SW 1271 (cell line): ENCODE results near the gene ILK.

Experiments
- DNase-seq, 2 experiments: peaks; one replicate each; lab custom pipeline; 2025; lab: John Stamatoyannopoulos, UW

The ILK gene

DNA sequence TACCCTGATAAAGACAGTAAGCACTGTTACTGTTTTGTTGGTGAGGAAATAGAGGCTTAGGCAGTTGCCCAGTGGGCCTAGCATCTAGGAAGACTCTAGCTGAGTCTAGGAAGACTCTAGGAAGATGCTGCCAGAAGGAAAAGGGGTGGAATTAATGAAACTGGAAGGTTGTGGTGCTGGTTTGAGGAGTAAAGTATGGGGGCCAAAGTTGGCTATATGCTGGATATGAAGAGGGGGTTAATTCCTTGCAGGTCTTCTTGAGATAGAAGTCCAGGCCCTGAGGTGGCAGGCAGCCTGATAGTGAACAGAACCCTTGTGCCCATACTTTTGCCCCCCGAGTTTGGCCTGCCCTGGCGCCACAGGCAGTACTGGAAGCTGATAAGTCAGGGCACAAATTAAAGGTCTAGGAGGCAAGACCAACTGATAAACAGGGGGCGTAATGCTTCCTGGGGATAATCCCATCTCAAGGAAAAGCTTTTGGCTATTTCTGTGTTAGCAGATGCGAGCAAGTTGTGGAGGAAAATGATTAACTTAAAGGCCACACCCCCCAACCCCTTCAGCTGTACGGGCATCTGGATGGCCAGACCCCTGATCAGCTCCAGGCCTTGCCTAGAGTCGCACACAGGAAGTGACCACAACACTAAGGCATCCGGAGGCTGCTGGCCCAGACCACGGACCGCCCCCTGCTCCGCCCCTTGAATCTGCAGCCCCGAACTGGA lies 3.1 kb downstream of the ILK start:
- peak; percentile 83 to 93 for DNase-seq

- DNase-seq: no peak
Observed at GRCh38 chr11:6607190-6607795, 3.7 kb downstream of the ILK start.

DNA sequence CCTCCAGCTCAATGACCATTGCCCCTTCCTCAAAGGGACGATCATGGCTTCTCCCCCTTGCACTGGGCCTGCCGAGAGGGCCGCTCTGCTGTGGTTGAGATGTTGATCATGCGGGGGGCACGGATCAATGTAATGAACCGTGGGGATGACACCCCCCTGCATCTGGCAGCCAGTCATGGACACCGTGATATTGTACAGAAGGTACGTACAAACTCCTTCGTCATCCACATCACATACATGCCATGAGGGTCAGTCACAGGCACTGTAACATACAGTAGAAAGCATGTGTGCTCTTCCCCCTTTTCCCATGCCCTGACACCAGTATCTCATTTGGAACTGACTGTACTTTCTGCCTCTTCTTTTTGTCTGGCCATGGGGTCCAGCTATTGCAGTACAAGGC lies 4.4 kb downstream of the ILK start:
- DNase-seq: no peak

DNA sequence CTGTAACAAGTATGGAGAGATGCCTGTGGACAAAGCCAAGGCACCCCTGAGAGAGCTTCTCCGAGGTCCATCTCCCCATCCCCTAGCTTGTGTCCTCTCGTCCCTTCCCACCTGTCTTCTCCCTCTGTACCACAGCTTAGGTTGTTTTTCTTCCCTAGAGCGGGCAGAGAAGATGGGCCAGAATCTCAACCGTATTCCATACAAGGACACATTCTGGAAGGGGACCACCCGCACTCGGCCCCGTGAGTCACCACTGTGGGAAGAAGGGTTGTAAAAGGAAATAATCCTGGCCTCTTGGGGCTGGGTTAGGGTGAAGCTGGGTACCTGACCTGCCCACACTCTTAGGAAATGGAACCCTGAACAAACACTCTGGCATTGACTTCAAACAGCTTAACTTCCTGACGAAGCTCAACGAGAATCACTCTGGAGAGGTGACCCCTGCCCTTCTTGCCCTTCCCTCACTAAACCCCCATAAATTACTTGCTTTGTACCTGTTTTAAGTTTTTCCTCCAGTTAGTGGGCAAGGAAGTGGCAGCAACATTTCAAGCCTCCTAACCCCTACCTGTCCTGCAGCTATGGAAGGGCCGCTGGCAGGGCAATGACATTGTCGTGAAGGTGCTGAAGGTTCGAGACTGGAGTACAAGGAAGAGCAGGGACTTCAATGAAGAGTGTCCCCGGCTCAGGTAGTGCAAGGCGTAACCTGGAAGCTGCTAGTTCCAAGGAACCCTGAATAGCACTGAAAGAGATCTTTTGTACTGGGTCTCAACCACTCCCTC lies 5.3 kb downstream of the ILK start:
- no peak for DNase-seq

DNA sequence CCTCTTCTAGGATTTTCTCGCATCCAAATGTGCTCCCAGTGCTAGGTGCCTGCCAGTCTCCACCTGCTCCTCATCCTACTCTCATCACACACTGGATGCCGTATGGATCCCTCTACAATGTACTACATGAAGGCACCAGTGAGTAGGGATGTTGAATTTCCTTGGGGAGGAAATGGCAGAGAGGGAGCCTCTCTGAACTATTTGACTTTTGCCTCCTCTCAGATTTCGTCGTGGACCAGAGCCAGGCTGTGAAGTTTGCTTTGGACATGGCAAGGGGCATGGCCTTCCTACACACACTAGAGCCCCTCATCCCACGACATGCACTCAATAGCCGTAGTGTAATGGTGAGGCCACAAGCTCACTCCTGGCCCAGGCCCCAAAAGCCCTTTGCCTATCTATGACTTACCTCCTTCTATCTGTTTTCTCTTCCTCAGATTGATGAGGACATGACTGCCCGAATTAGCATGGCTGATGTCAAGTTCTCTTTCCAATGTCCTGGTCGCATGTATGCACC lies 6.0 kb downstream of the ILK start:
- no peak for DNase-seq

DNA sequence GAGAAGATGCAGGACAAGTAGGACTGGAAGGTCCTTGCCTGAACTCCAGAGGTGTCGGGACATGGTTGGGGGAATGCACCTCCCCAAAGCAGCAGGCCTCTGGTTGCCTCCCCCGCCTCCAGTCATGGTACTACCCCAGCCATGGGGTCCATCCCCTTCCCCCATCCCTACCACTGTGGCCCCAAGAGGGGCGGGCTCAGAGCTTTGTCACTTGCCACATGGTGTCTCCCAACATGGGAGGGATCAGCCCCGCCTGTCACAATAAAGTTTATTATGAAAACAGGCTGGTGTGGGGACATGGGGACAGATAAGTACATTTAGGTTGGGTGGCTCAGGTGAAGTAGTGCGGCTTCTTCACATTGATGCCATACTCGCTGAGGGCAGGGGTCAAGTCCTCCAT lies 7.0 kb downstream of the ILK start:
- DNase-seq: no peak

GRCh38 chr11:6611092-6611962 lies 7.8 kb downstream of the ILK start:
- peak in 1 of 2 experiments; percentile 37 for DNase-seq

GRCh38 chr11:6611963-6612212 lies 8.3 kb downstream of the ILK start:
- DNase-seq: no peak

GRCh38 chr11:6612213-6613041 lies 8.9 kb downstream of the ILK start, which contains the start of gene TAF10:
Gene TAF10 (minus strand): TSS chr11:6612216. CDS start chr11:6612189, 27 bp downstream.
- peak; percentile 83 to 90 for DNase-seq

GRCh38 chr11:6613496-6613895 lies 9.9 kb downstream of the ILK start:
- DNase-seq: no peak

DNA sequence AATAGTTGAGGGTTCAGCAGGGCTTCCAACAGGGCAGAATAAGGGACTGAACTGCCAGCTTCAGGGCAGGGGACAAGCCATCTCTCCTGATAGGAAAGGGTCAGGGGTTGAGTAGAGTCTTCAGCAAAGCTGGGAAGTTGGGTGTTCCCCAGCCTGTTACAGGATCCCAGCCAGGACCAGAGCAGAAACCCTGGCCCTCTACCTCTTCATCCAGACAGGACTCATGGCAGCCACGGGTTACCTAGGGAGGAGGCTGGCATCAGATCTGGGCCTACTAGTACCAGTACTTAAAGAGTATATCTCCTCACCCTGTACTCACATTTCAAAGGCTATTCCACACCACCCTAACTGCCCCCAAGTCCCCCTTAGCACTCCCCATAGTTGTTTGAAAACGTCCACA lies 10.9 kb downstream of the ILK start:
- no peak for DNase-seq

DNA sequence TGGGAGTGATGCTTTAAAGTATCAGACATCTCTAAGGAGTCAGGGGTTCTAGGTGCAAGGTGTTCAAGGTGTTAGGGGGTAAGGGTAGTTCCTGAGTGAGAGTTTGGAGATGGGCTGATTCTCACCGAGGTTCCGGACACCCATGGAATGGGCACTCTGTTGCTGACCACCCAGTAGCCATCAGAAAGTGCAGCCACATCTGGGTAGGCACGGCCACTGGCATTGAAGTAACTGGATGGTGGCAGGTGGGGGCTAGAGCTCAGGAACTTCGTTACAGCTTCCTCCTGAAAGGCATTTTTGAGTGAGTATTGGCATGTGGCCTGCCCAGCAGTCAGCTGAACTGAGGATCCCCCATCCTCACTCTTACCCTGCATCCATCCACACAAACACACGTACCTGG lies 11.5 kb downstream of the ILK start:
- DNase-seq: no peak

GRCh38 chr11:6615882-6616585 lies 12.5 kb downstream of the ILK start:
- DNase-seq: no peak

GRCh38 chr11:6616596-6617250 lies 13.1 kb downstream of the ILK start:
- no peak for DNase-seq

- DNase-seq: no peak
Observed at GRCh38 chr11:6617315-6617781, 13.8 kb downstream of the ILK start.

GRCh38 chr11:6618117-6619003 lies 14.8 kb downstream of the ILK start:
- no peak for DNase-seq

DNA sequence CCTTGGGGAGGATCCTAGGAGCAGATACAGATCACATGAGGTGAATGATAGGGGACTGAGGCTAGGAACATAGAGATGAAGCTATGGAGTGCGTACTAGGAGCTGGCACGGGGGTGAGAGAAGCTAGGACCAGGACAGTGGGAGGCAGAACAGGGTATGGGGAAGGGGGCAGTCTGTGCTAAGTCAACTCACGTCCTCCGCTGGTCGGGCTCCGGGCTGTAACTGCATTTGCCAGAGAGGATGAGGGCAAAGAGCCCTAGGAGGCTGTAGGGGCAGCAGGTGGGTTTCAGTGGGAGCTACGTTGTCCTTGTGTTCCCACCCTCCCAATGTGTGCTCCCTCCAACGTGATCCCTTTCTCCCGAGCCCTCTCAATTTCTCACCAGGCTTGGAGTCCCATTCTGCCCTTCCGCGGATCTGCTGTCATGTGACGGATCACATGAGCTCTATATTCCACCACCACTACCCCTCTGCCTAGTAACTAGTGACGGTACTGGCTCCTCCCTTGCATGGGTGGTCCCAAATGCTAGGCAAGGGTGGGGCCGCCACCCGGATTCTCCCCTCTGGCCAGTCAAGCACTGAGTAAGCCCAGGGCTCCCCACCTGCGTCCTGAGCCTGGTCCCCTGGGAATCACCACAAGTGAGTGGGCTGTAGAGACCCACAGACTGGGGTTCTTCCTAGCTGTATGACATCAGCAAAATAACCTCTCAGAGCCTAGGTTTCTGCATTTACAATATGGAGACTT lies 15.6 kb downstream of the ILK start, which contains the start of gene TPP1:
Gene TPP1, minus strand, starts transcription at position 419 of the 742 bp plus-strand sequence. Its CDS starts 22 bp downstream, at position 397.
- DNase-seq: peak; percentile 86 to 93

- DNase-seq: no peak
Observed at GRCh38 chr11:6620636-6621035, 17.1 kb downstream of the ILK start.
